HepG2 (cell line): ENCODE measurements around the gene KCND2. TPM values are rescaled to one million over a fixed set of nuclear protein-coding genes. Genes with fewer than 3 reads are reported as not detected.

Experiments
- ATAC-seq: fragments of 200-7000 bp; cut with Tn5 transposase; 3 replicates; pipeline ENCODE4 v1.9.1; 2020; ENCODE audit warnings: mild to moderate bottlenecking, moderate library complexity
- BruUV-seq: library from RNA; stranded (reverse); fragments of 400-500 nt; replicated peaks from 2 replicates; lab custom pipeline; 2021; lab: Mats Ljungman, UMichigan
- CTCF ChIA-PET: fragments of 300-600 bp; formaldehyde crosslinking; extraction: SDS; loops from one replicate; lab custom pipeline; 2021; ENCODE audit warnings: low total read pairs, inconsistent platforms, low intra/inter-chr PET ratio; lab: Yijun Ruan, JAX
- POLR2A ChIA-PET: fragments of 350-600 bp; sonication (Branson Sonifier 250); formaldehyde crosslinking; loops from one replicate; lab custom pipeline; 2020; ENCODE audit warnings: antibody characterized with exemption, inconsistent platforms; lab: Yijun Ruan, JAX
- DNase-seq: peaks from one replicate; pipeline ENCODE4 v3.0.0-alpha.2; 2015; ENCODE audit warnings: low spot score
- FAIRE-seq: peaks from 3 replicates; lab custom pipeline; 2011; peaks lifted over from hg19 to GRCh38; lab: Jason Lieb, UNC
- H2AFZ ChIP-seq: one replicate; pipeline ENCODE4 v1.6.1; 2011; ENCODE audit warnings: low read length, inconsistent platforms
- H3K27ac ChIP-seq: fragments of 300-600 bp; 3 replicates; pipeline ENCODE4 v1.8.0; 2011; ENCODE audit warnings: mixed run types, mild to moderate bottlenecking, mixed read lengths, low read length, inconsistent platforms; ENCODE audit not compliant: insufficient read depth; ENCODE audit errors: extremely low read length
- H3K27me3 ChIP-seq, 2 experiments: fragments of 200-600 bp in 1 of 2; 2 replicates in 1 of 2; 3 replicates in 1 of 2; pipeline versions ENCODE4 v1.6.0 to v1.8.0; 2011; ENCODE audit warnings: low read length in 2 of 2, mild to moderate bottlenecking in 2 of 2, moderate library complexity in 2 of 2, inconsistent platforms in 1 of 2; ENCODE audit not compliant: insufficient read depth in 2 of 2, control insufficient read depth in 1 of 2
- H3K36me3 ChIP-seq, 2 experiments: fragments of 200-600 bp in 1 of 2; replicated peaks in 1 of 2; 2 replicates in 1 of 2; 3 replicates in 1 of 2; pipeline versions ENCODE4 v1.5.1 to v1.8.0; 2011; ENCODE audit warnings: low read length in 2 of 2, inconsistent platforms in 1 of 2; ENCODE audit not compliant: insufficient read depth in 2 of 2, control insufficient read depth in 1 of 2
- H3K4me1 ChIP-seq: 2 replicates; pipeline ENCODE4 v1.5.1; 2012; ENCODE audit warnings: low read length, inconsistent platforms; ENCODE audit not compliant: insufficient read depth
- H3K4me2 ChIP-seq: 2 replicates; pipeline ENCODE4 v1.6.0; 2011; ENCODE audit warnings: low read depth, low read length, inconsistent platforms
- H3K4me3 ChIP-seq, 3 experiments: fragments of 200-600 bp in 1 of 3; sonication (generic), shearing (Covaris generic) in 1 of 3; replicated peaks in 1 of 3; 2 replicates each; pipeline ENCODE4 v1.5.1; 2011 to 2016; ENCODE audit warnings: low read length in 3 of 3, inconsistent platforms in 2 of 3, low read depth in 2 of 3, mild to moderate bottlenecking in 2 of 3, control low read depth in 1 of 3, mixed read lengths in 1 of 3; ENCODE audit not compliant: insufficient read depth in 1 of 3
- H3K79me2 ChIP-seq: one replicate; pipeline ENCODE4 v1.6.1; 2011; ENCODE audit warnings: low read length, inconsistent platforms; ENCODE audit not compliant: insufficient read depth
- H3K9ac ChIP-seq: 2 replicates; pipeline ENCODE4 v1.6.0; 2011; ENCODE audit warnings: mild to moderate bottlenecking, low read depth, low read length, inconsistent platforms; ENCODE audit not compliant: insufficient read depth
- H3K9me3 ChIP-seq: 2 replicates; pipeline ENCODE4 v1.5.1; 2012; ENCODE audit warnings: mild to moderate bottlenecking, low read length
- H4K20me1 ChIP-seq: 2 replicates; pipeline ENCODE4 v1.6.0; 2011; ENCODE audit warnings: inconsistent platforms, mild to moderate bottlenecking, low read length, moderate library complexity; ENCODE audit not compliant: insufficient read depth
- CCAR2 ChIP-seq: fragments of 200-400 bp; formaldehyde crosslinking; optimal IDR thresholded peaks from 2 replicates; pipeline ENCODE3; 2018; ENCODE audit warnings: low read depth, mild to moderate bottlenecking, low read length, moderate library complexity
- CCDC6 ChIP-seq: sonication (generic); formaldehyde crosslinking; IDR thresholded peaks from 2 replicates; pipeline ENCODE4 v1.8.1; 2022; ENCODE audit warnings: mild to moderate bottlenecking, missing genetic modification reagents, moderate library complexity
- EP300 ChIP-seq, 3 experiments: sonication (generic) in 1 of 3; formaldehyde crosslinking in 1 of 3; IDR thresholded peaks; 2 replicates each; pipeline versions ENCODE4 v1.5.1 to v1.6.1; 2011 to 2020; ENCODE audit warnings: low read depth in 2 of 3, low read length in 2 of 3, borderline replicate concordance in 1 of 3, improper control_type of control experiment in 1 of 3, mild to moderate bottlenecking in 1 of 3, missing genetic modification reagents in 1 of 3, moderate library complexity in 1 of 3
- HNRNPLL ChIP-seq: fragments of 200-400 bp; formaldehyde crosslinking; IDR thresholded peaks from 2 replicates; pipeline ENCODE4 v1.6.1; 2017; ENCODE audit warnings: mild to moderate bottlenecking, low read depth, low read length; ENCODE audit not compliant: poor library complexity, severe bottlenecking
- ZBTB3 ChIP-seq: sonication (generic); formaldehyde crosslinking; IDR thresholded peaks from 2 replicates; pipeline ENCODE4 v1.4.0; 2020; ENCODE audit warnings: low read depth, mild to moderate bottlenecking, moderate library complexity, missing genetic modification reagents, borderline replicate concordance
- ZBTB38 ChIP-seq: sonication (generic); formaldehyde crosslinking; IDR thresholded peaks from 2 replicates; pipeline ENCODE4 v1.5.1; 2020; ENCODE audit warnings: mild to moderate bottlenecking, missing genetic modification reagents
- ZFP1 ChIP-seq: IDR thresholded peaks from 2 replicates; pipeline ENCODE4 v1.6.1; 2016
- ZFYVE20 ChIP-seq: sonication (generic); formaldehyde crosslinking; IDR thresholded peaks from 2 replicates; pipeline ENCODE4 v1.8.0; 2023; ENCODE audit warnings: low read depth, mild to moderate bottlenecking, moderate library complexity, missing genetic modification reagents, borderline replicate concordance
- ZNF530 ChIP-seq: sonication (generic); formaldehyde crosslinking; IDR thresholded peaks from 2 replicates; pipeline ENCODE4 v1.5.0; 2020; ENCODE audit warnings: low read depth, mild to moderate bottlenecking, missing genetic modification reagents
- WGBS: methylation state at CpG from one replicate; pipeline ENCODE4 v1.1.6; 2017; ENCODE audit warnings: low lambda C conversion rate; 5-methylcytosine and 5-hydroxymethylcytosine counted together
- in situ Hi-C: cut with HindIII; loops from 2 replicates; pipeline ENCODE4 v1.10.0; 2017; ENCODE audit warnings: low pct_unique_long_range_greater_than_20kb; ENCODE audit not compliant: extremely low pct_ligation_motif_present
- intact Hi-C: fragments of 100-400 bp; cut with micrococcal nuclease; formaldehyde crosslinking; loops from one replicate; pipeline ENCODE4 v1.10.0; 2022; ENCODE audit not compliant: unreplicated experiment
- polyA plus RNA-seq, 8 experiments: library from polyadenylated mRNA; depleted of rRNA in 3 of 8; stranded (reverse) in 7 of 8; unstranded in 1 of 8; fragments of >200 nt; fragmentation: Illumina TruSeq in 4 of 8; extraction: Trizol in 4 of 8; gene quantifications; 2 replicates each; pipeline versions ENCODE4 v1.2.1 to v1.2.3, GENCODE V29; 2011 to 2016; ENCODE audit warnings: low read depth in 4 of 8, missing spikeins in 1 of 8, mixed read lengths in 1 of 8; ENCODE audit not compliant: insufficient read depth in 1 of 8
- total RNA-seq, 5 experiments: library from RNA; depleted of rRNA; stranded (reverse); fragments of >200 nt; fragmentation: Illumina TruSeq; extraction: Trizol; gene quantifications; 2 replicates each; pipeline ENCODE4 v1.2.3, GENCODE V29; 2016; ENCODE audit warnings: low read depth in 1 of 5
- TF ChIP-seq, protein P1 (sequence below): sonication (generic); formaldehyde crosslinking; IDR thresholded peaks from 2 replicates; pipeline ENCODE4 v1.5.0; 2020; ENCODE audit warnings: missing genetic modification reagents, mild to moderate bottlenecking, borderline replicate concordance
- TF ChIP-seq, protein P2 (sequence below): sonication (generic); formaldehyde crosslinking; IDR thresholded peaks from 2 replicates; pipeline ENCODE4 v1.8.0; 2022; ENCODE audit warnings: mild to moderate bottlenecking, missing genetic modification reagents
- TF ChIP-seq, protein P3 (sequence below): sonication (generic); formaldehyde crosslinking; IDR thresholded peaks from 2 replicates; pipeline ENCODE4 v1.5.0; 2020; ENCODE audit warnings: mild to moderate bottlenecking, missing genetic modification reagents

KCND2 gene
- total and polyA plus RNA-seq, 2 of the 13 experiments (the other 11 are each of a cell fraction or from before 2014, with no cell fraction given) = not detected

DNA sequence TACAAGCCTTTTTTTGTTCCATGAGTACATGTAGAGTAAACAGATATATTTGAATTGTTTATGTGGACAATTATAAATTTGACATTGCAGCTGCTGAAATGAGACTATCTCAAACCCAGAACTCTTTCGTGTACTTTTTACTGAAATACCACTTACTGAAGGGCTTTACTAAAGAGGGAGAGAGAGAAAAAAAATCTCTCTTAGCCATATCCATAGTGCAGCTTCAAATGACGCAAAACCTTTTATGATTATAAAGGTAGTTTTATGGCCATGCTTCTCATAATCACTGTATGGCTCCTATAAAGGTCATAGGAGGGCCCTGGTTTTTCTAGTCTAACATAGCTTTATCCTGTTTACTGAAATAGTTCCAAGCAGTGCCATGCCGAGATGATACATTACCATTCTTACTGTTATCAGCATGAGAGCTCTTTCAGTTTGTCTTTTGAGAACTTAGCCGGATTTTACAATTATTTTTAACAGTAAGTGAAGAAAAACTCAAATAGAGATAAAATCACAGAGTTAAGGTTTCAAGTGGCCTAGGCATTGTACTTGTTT, 35.1 kb downstream of the KCND2 start:
- BruUV-seq = no TSS peak
- Histone ChIP-seq H3K4me2 (no peak overlapping the region), H3K9ac (no peak overlapping the region), H3K27ac (no peak overlapping the region), H3K4me3 (no peak overlapping the region), H3K36me3 (no peaks in the 10 kb centered on the region), H3K4me1 (no peaks in the 10 kb centered on the region), H4K20me1 (no peaks in the 10 kb centered on the region), H3K9me3 (no peaks in the 10 kb centered on the region), H2AFZ (no peak overlapping the region), H3K79me2 (no peaks in the 10 kb centered on the region), H3K27me3 (no peaks in the 10 kb centered on the region)
- WGBS = 20% methylated on average over 4 of the region's 4 CpGs
- no peak for FAIRE-seq
- no peak for DNase-seq
- ChIA-PET POLR2A (no interaction called here), CTCF (no interaction called here)
- intact Hi-C loops = no loop called here
- TF ChIP-seq EP300 (IDR thresholded peaks at IDR 0.05; ENCODE audit: low read depth in 2 of 2, low read length in 2 of 2) (no peak), EP300 (CRISPR knock-in tag; IDR thresholded peaks at IDR 0.05; ENCODE audit: borderline replicate concordance) (no peak), ZBTB3 (no peak), ZNF530 (CRISPR knock-in tag) (no peak), CCAR2 (no peak), HNRNPLL (no peak), ZFP1 (CRISPR knock-in tag) (no peak), ZBTB38 (CRISPR knock-in tag) (no peak), ZFYVE20 (CRISPR knock-in tag) (no peak), CCDC6 (no peak)
- TF ChIP-seq, protein P1, sequence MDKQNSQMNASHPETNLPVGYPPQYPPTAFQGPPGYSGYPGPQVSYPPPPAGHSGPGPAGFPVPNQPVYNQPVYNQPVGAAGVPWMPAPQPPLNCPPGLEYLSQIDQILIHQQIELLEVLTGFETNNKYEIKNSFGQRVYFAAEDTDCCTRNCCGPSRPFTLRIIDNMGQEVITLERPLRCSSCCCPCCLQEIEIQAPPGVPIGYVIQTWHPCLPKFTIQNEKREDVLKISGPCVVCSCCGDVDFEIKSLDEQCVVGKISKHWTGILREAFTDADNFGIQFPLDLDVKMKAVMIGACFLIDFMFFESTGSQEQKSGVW = no peak
- TF ChIP-seq, protein P2, sequence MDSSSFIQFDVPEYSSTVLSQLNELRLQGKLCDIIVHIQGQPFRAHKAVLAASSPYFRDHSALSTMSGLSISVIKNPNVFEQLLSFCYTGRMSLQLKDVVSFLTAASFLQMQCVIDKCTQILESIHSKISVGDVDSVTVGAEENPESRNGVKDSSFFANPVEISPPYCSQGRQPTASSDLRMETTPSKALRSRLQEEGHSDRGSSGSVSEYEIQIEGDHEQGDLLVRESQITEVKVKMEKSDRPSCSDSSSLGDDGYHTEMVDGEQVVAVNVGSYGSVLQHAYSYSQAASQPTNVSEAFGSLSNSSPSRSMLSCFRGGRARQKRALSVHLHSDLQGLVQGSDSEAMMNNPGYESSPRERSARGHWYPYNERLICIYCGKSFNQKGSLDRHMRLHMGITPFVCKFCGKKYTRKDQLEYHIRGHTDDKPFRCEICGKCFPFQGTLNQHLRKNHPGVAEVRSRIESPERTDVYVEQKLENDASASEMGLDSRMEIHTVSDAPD (CRISPR knock-in tag) = no peak
- TF ChIP-seq, protein P3, sequence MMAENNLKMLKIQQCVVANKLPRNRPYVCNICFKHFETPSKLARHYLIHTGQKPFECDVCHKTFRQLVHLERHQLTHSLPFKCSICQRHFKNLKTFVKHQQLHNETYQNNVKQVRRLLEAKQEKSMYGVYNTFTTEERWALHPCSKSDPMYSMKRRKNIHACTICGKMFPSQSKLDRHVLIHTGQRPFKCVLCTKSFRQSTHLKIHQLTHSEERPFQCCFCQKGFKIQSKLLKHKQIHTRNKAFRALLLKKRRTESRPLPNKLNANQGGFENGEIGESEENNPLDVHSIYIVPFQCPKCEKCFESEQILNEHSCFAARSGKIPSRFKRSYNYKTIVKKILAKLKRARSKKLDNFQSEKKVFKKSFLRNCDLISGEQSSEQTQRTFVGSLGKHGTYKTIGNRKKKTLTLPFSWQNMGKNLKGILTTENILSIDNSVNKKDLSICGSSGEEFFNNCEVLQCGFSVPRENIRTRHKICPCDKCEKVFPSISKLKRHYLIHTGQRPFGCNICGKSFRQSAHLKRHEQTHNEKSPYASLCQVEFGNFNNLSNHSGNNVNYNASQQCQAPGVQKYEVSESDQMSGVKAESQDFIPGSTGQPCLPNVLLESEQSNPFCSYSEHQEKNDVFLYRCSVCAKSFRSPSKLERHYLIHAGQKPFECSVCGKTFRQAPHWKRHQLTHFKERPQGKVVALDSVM (CRISPR knock-in tag) = no peak
- TF ChIP-seq, all 625 proteins: peak for 0
- in situ Hi-C loops = no loop called here
- no peak for ATAC-seq
